ENCODE measurements around the gene STAT4. TPM values are rescaled to one million over a fixed set of nuclear protein-coding genes. Genes with fewer than 3 reads are reported as not detected.

Gene STAT4
- total and polyA plus RNA-seq, 2 donors: 7.5 to 13.9 TPM

DNA sequence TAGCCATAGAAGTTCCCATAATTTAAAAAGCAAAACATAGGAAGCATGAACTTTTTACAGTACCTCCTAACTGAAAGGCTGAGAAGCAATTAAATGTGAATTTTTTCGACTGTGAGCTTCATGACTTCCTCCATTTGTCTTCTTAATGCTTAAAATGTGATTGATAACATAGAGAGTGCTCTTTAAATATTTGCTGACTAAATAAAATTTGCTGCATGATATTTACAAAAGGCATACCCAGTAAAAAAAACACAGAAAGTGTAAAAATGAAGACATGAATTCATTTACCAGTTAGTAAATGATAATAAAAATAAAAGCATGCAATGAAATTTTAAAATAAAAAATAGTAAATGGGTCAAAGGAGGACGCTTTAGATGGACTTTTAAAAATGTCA, 21.9 kb downstream of the STAT4 start:
- Histone ChIP-seq H3K9me3 (ENCODE audit: control insufficient read depth in 2 of 2, insufficient read depth in 1 of 2, low read length in 1 of 2) (peaks cover 0 to under 1% of the 10 kb centered on the region in 2 donors), H3K4me3 (ENCODE audit: low read length in 2 of 2) (no peak overlapping the region), H3K4me1 (ENCODE audit: control insufficient read depth in 2 of 2, insufficient read depth in 2 of 2, low read length in 2 of 2) (no peaks in the 10 kb centered on the region), H3K36me3 (ENCODE audit: control insufficient read depth in 2 of 2, insufficient read depth in 2 of 2, low read length in 1 of 2) (no peaks in the 10 kb centered on the region), H3K27me3 (ENCODE audit: control insufficient read depth in 2 of 2, insufficient read depth in 1 of 2, low read length in 1 of 2) (no peaks in the 10 kb centered on the region), H3K27ac (ENCODE audit: low read depth in 1 of 2, low read length in 1 of 2) (no peak overlapping the region)
- no peak for DNase-seq (ENCODE audit: low read depth in 6 of 9, low spot score in 9 of 9)
- 81% methylated on average over 2 of the region's 2 CpGs for WGBS

DNA sequence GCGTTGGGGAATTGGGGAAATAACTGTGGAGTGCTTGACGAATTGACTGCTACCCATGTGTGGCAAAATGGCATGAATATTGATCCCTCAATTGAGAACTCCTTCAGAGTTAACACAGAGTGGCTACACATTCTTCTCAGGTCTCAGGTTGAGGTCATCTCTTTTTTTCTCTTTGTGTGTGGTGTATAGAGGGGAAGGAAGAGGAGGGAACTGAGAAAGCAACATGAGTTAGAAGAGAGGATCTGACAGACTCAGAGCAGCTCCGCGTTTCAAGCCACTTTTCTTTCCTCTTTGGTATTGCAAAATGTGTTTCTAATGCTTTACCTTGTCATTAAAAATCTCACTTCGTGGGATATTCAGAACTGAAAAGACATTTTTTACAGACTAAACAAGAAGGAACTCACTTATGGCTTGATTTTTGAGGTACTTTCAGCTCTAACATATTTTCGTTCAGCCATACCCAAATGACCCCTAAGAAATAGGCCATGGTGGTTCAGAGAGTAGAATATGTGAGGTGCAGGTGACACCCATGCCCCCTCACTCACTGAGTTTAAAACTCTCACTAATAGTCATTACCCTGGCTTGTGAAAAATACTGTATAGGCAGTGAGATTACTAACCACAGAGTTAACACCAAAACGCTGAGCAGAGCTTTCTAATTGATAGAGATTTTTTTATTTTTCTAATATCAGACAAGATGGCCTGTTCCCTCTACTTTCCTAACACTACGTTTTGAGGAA, 22.5 kb downstream of the STAT4 start:
- 56% methylated on average over 8 of the region's 8 CpGs for WGBS

DNA sequence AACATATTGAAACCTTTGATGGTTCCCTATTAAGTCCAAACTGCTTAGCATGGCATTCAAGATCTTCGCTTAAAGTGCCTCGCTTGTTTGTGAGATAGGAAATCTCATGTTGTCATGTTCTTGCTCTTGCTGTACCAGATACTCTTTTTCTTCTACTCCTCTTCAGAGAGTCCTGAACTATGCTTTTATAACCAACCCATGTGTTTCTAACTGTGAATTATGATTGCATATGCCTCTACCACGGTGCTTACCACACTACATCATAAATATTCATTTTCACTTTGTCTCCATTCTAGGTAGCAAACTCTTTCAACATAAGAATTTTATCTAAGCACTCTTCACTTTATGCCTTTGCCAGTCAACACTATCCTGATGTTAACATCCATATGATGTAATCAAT, 23.6 kb downstream of the STAT4 start:
- H3K27me3 ChIP-seq (ENCODE audit: control insufficient read depth in 2 of 2, insufficient read depth in 1 of 2, low read length in 1 of 2): no peaks in the 10 kb centered on the region
- 97% methylated on average over 3 of the region's 3 CpGs for WGBS

More for the DNA sequence above, 22.5 kb downstream of the STAT4 start:
- Histone ChIP-seq H3K27ac (ENCODE audit: low read depth in 1 of 2, low read length in 1 of 2) (no peak overlapping the region), H3K36me3 (ENCODE audit: control insufficient read depth in 2 of 2, insufficient read depth in 2 of 2, low read length in 1 of 2) (no peaks in the 10 kb centered on the region), H3K27me3 (ENCODE audit: control insufficient read depth in 2 of 2, insufficient read depth in 1 of 2, low read length in 1 of 2) (no peaks in the 10 kb centered on the region), H3K4me1 (ENCODE audit: control insufficient read depth in 2 of 2, insufficient read depth in 2 of 2, low read length in 2 of 2) (no peaks in the 10 kb centered on the region), H3K4me3 (ENCODE audit: low read length in 2 of 2) (no peak overlapping the region), H3K9me3 (ENCODE audit: control insufficient read depth in 2 of 2, insufficient read depth in 1 of 2, low read length in 1 of 2) (no peaks in the 10 kb centered on the region)
- no peak for DNase-seq (ENCODE audit: low read depth in 6 of 9, low spot score in 9 of 9)

DNA sequence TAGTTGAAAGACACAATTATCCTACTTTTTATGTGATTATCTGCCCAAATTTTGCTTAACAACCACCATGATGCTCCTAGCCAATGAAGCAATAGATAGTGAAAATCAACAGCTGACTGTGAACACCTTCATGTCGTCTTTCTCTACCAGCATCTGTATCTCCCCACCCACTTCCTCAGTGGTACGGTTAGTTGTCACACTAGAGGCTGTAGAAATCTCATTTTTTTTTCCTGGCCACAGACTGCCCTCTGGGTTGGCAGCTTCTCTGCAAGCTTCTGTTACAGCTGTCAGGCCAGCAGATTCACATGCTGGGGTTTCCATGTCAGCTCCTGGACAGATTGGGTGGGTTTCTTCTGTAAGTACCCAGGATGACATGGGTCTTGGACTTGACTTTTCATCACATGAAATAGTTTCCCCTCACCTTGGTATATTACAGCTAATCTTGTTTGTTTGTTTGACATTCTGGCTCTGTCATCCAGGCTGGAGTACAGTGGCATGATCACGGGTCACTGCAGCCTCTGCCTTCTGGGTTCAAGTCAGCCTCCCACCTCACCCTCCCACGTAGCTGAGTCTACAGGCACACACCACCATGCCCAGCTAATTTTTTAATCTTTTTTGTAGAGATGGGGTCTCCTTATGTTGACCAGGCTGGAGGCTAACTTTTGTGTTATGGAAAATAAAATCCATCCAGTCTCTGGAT, 24.3 kb downstream of the STAT4 start:
- H3K27me3 ChIP-seq (ENCODE audit: control insufficient read depth in 2 of 2, insufficient read depth in 1 of 2, low read length in 1 of 2): no peaks in the 10 kb centered on the region
- H3K9me3 ChIP-seq (ENCODE audit: control insufficient read depth in 2 of 2, insufficient read depth in 1 of 2, low read length in 1 of 2): no peaks in the 10 kb centered on the region
- no peak overlapping the region for H3K4me3 ChIP-seq (ENCODE audit: low read length in 2 of 2)
- H3K27ac ChIP-seq (ENCODE audit: low read depth in 1 of 2, low read length in 1 of 2): no peak overlapping the region
- no peaks in the 10 kb centered on the region for H3K36me3 ChIP-seq (ENCODE audit: control insufficient read depth in 2 of 2, insufficient read depth in 2 of 2, low read length in 1 of 2)
- WGBS: 59% methylated on average over 4 of the region's 4 CpGs
- no peak for DNase-seq (ENCODE audit: low read depth in 6 of 9, low spot score in 9 of 9)
- H3K4me1 ChIP-seq (ENCODE audit: control insufficient read depth in 2 of 2, insufficient read depth in 2 of 2, low read length in 2 of 2): no peaks in the 10 kb centered on the region

More for the DNA sequence above, 23.6 kb downstream of the STAT4 start:
- DNase-seq (ENCODE audit: low read depth in 6 of 9, low spot score in 9 of 9): no peak
- Histone ChIP-seq H3K36me3 (ENCODE audit: control insufficient read depth in 2 of 2, insufficient read depth in 2 of 2, low read length in 1 of 2) (no peaks in the 10 kb centered on the region), H3K4me3 (ENCODE audit: low read length in 2 of 2) (no peak overlapping the region), H3K4me1 (ENCODE audit: control insufficient read depth in 2 of 2, insufficient read depth in 2 of 2, low read length in 2 of 2) (no peaks in the 10 kb centered on the region), H3K27ac (ENCODE audit: low read depth in 1 of 2, low read length in 1 of 2) (no peak overlapping the region), H3K9me3 (ENCODE audit: control insufficient read depth in 2 of 2, insufficient read depth in 1 of 2, low read length in 1 of 2) (no peaks in the 10 kb centered on the region)

DNA sequence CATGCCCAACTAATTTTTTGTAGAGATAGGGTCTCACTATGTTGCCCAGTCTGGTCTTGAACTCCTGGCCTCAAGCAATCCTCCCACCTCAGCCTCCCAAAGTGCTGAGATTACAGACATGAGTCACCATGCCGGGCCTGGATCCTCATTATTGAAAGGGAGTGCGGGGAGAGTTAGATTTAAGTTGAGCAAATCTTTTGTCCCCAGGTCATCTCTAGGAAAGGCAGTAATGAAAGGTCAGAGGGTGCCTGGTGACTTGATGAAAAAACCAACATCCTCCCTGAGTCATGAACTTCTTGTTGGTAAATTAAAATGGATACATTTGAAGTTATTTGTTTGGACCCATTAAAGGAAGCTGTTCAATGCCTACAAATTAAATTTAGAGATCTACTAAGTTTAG, 25.1 kb downstream of the STAT4 start:
- Histone ChIP-seq H3K4me1 (ENCODE audit: control insufficient read depth in 2 of 2, insufficient read depth in 2 of 2, low read length in 2 of 2) (no peaks in the 10 kb centered on the region), H3K27ac (ENCODE audit: low read depth in 1 of 2, low read length in 1 of 2) (no peak overlapping the region), H3K4me3 (ENCODE audit: low read length in 2 of 2) (no peak overlapping the region), H3K36me3 (ENCODE audit: control insufficient read depth in 2 of 2, insufficient read depth in 2 of 2, low read length in 1 of 2) (no peaks in the 10 kb centered on the region), H3K27me3 (ENCODE audit: control insufficient read depth in 2 of 2, insufficient read depth in 1 of 2, low read length in 1 of 2) (no peaks in the 10 kb centered on the region), H3K9me3 (ENCODE audit: control insufficient read depth in 2 of 2, insufficient read depth in 1 of 2, low read length in 1 of 2) (no peaks in the 10 kb centered on the region)
- WGBS: 49% methylated on average over 2 of the region's 2 CpGs
- DNase-seq (ENCODE audit: low read depth in 6 of 9, low spot score in 9 of 9): no peak

DNA sequence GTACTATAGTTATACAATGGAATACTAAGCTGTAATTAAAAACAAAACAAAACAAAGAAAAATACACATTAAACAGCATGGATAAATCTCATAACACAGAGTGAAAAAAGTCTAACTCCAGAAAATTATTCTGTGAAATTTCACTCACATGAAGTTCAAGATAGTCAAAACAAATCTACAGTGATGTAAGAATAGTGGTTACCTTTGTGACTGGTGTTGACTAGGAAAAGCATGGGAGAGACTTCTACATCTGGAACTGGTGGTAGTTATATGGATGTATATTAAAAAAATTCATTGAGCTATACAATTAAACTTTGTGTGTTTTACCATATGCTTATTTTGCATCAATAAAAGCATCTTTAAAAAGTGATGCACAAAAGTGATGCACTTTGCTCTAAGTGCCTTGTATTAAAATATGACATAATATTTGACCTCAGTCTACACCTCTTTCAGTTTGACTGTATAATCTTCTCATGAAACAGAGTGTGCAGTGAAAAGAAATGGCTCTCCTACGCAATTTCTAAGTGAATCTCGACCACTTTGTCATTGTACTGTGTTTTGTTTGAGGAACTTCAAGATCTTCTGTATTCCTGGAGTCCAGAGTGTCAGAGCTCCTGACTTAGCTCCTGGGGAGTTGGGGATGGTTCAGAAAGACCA, 28.0 kb downstream of the STAT4 start:
- Histone ChIP-seq H3K4me3 (ENCODE audit: low read length in 2 of 2) (no peak overlapping the region), H3K4me1 (ENCODE audit: control insufficient read depth in 2 of 2, insufficient read depth in 2 of 2, low read length in 2 of 2) (no peaks in the 10 kb centered on the region), H3K27ac (ENCODE audit: low read depth in 1 of 2, low read length in 1 of 2) (no peak overlapping the region), H3K9me3 (ENCODE audit: control insufficient read depth in 2 of 2, insufficient read depth in 1 of 2, low read length in 1 of 2) (no peaks in the 10 kb centered on the region), H3K27me3 (ENCODE audit: control insufficient read depth in 2 of 2, insufficient read depth in 1 of 2, low read length in 1 of 2) (no peaks in the 10 kb centered on the region), H3K36me3 (ENCODE audit: control insufficient read depth in 2 of 2, insufficient read depth in 2 of 2, low read length in 1 of 2) (no peaks in the 10 kb centered on the region)
- 93% methylated on average over 2 of the region's 2 CpGs for WGBS
- DNase-seq (ENCODE audit: low read depth in 6 of 9, low spot score in 9 of 9): no peak

DNA sequence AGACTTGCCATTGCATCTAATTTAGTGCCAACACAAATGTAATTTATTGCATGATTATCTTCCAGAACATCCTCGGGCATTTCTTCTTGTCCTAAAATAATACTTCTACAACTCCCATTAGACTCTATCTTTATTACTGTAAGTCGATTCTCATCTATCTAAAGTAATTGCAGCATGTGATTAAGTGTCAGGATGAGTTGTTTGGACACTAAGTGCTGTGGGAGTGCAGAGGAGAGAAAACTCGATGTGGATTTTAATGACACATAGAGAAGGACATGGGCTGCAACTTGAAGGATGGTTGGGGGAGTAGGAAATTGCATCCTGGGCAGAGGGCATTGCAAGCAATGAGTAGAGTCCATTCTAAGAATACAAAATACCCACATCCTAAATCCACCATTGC, 33.5 kb downstream of the STAT4 start:
- 94% methylated on average over 3 of the region's 3 CpGs for WGBS
- no peaks in the 10 kb centered on the region for H3K27me3 ChIP-seq (ENCODE audit: control insufficient read depth in 2 of 2, insufficient read depth in 1 of 2, low read length in 1 of 2)
- H3K4me3 ChIP-seq (ENCODE audit: low read length in 2 of 2): no peak overlapping the region
- H3K4me1 ChIP-seq (ENCODE audit: control insufficient read depth in 2 of 2, insufficient read depth in 2 of 2, low read length in 2 of 2): no peaks in the 10 kb centered on the region
- H3K36me3 ChIP-seq (ENCODE audit: control insufficient read depth in 2 of 2, insufficient read depth in 2 of 2, low read length in 1 of 2): no peaks in the 10 kb centered on the region
- H3K9me3 ChIP-seq (ENCODE audit: control insufficient read depth in 2 of 2, insufficient read depth in 1 of 2, low read length in 1 of 2): no peaks in the 10 kb centered on the region
- DNase-seq (ENCODE audit: low read depth in 6 of 9, low spot score in 9 of 9): no peak
- H3K27ac ChIP-seq (ENCODE audit: low read depth in 1 of 2, low read length in 1 of 2): no peak overlapping the region

DNA sequence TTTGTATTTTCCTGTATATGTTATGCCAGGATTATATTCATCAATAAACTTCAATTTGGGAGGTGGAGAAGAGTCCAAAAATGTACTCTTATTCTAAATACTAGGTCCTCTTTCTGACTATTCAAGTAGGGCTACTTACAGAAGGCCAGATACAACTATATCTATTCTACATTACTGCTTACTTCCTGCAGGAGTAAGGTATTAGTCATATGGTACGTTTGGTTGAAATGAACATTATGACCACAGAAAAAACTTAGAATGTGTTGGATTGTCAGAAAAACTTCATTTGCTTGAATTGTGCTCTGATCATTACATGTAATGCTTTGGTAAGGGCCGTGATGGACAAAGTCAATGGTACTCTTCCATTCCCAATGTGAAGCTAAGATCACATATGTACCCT, 35.0 kb downstream of the STAT4 start:
- Histone ChIP-seq H3K27ac (ENCODE audit: low read depth in 1 of 2, low read length in 1 of 2) (no peak overlapping the region), H3K9me3 (ENCODE audit: control insufficient read depth in 2 of 2, insufficient read depth in 1 of 2, low read length in 1 of 2) (no peaks in the 10 kb centered on the region), H3K36me3 (ENCODE audit: control insufficient read depth in 2 of 2, insufficient read depth in 2 of 2, low read length in 1 of 2) (no peaks in the 10 kb centered on the region), H3K27me3 (ENCODE audit: control insufficient read depth in 2 of 2, insufficient read depth in 1 of 2, low read length in 1 of 2) (no peaks in the 10 kb centered on the region), H3K4me1 (ENCODE audit: control insufficient read depth in 2 of 2, insufficient read depth in 2 of 2, low read length in 2 of 2) (no peaks in the 10 kb centered on the region), H3K4me3 (ENCODE audit: low read length in 2 of 2) (no peak overlapping the region)
- WGBS: 91% methylated on average over 2 of the region's 2 CpGs
- no peak for DNase-seq (ENCODE audit: low read depth in 6 of 9, low spot score in 9 of 9)

DNA sequence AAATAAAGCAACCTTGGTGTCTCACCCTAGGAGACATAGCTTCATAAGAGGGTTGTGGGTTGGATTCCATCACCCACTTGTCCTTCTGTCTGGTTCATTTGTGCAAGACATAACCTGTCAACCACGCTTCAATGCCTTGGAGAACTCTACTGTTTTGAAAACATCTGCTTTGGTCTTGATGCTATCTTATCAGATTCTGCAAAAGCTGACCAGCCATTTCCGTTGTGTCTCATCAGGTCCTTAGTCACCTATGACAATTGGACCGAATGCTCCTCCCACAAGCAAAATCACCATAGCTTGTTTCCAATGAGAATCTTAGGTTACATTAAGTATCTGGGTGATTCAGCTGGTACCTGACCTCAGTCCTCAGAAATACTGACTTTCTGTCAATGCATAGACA, 35.4 kb downstream of the STAT4 start:
- no peak overlapping the region for H3K4me3 ChIP-seq (ENCODE audit: low read length in 2 of 2)
- 94% methylated on average over 3 of the region's 3 CpGs for WGBS
- no peaks in the 10 kb centered on the region for H3K36me3 ChIP-seq (ENCODE audit: control insufficient read depth in 2 of 2, insufficient read depth in 2 of 2, low read length in 1 of 2)
- no peaks in the 10 kb centered on the region for H3K9me3 ChIP-seq (ENCODE audit: control insufficient read depth in 2 of 2, insufficient read depth in 1 of 2, low read length in 1 of 2)
- H3K27ac ChIP-seq (ENCODE audit: low read depth in 1 of 2, low read length in 1 of 2): no peak overlapping the region
- no peak for DNase-seq (ENCODE audit: low read depth in 6 of 9, low spot score in 9 of 9)
- no peaks in the 10 kb centered on the region for H3K27me3 ChIP-seq (ENCODE audit: control insufficient read depth in 2 of 2, insufficient read depth in 1 of 2, low read length in 1 of 2)
- no peaks in the 10 kb centered on the region for H3K4me1 ChIP-seq (ENCODE audit: control insufficient read depth in 2 of 2, insufficient read depth in 2 of 2, low read length in 2 of 2)
